ENCODE results near the gene DNAJC21. TPM values are rescaled to one million over a fixed set of nuclear protein-coding genes. Genes with fewer than 3 reads are reported as not detected.

Gene DNAJC21
- total RNA-seq, 1 donor from 2014 or later, result 45.3 TPM

DNA sequence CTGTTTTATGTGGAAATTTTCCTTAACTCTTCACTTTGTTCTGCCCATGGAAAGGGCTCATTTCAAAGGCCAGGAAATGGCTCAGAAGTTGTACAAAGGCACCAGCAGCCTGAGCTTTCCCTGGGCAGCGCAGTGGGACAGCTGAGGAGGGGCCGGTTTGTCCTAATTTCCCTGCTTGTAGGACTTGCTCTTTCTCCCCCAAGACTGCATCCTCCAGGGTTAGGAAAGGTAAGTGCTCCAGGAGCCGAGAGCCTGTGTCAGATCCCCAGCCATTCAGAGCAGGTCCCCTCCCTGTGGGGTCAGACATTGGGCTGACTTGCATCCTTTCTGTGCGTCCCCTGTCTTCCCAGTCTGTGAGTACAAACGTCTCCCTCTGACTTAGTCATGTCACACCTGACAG lies 74.8 kb downstream of the DNAJC21 start:
- H3K36me3 Mint-ChIP-seq, result no peaks in the 10 kb centered on the region
- peaks cover 22% of the 10 kb centered on the region for H3K27me3 Mint-ChIP-seq (ENCODE audit: low read depth)
- H3K4me3 Mint-ChIP-seq, result no peak overlapping the region
- H3K4me1 Mint-ChIP-seq, result no peaks in the 10 kb centered on the region
- TF ChIP-seq, protein P1, sequence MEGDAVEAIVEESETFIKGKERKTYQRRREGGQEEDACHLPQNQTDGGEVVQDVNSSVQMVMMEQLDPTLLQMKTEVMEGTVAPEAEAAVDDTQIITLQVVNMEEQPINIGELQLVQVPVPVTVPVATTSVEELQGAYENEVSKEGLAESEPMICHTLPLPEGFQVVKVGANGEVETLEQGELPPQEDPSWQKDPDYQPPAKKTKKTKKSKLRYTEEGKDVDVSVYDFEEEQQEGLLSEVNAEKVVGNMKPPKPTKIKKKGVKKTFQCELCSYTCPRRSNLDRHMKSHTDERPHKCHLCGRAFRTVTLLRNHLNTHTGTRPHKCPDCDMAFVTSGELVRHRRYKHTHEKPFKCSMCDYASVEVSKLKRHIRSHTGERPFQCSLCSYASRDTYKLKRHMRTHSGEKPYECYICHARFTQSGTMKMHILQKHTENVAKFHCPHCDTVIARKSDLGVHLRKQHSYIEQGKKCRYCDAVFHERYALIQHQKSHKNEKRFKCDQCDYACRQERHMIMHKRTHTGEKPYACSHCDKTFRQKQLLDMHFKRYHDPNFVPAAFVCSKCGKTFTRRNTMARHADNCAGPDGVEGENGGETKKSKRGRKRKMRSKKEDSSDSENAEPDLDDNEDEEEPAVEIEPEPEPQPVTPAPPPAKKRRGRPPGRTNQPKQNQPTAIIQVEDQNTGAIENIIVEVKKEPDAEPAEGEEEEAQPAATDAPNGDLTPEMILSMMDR (IDR thresholded peaks at IDR 0.05; ENCODE audit: unreplicated experiment), result no peak
- H3K9me3 Mint-ChIP-seq, result peaks cover 7% of the 10 kb centered on the region
- H3K27ac Mint-ChIP-seq, result no peak overlapping the region
- DNase-seq (ENCODE audit: low spot score in 2 of 2, unreplicated experiment in 2 of 2), result no peak

DNA sequence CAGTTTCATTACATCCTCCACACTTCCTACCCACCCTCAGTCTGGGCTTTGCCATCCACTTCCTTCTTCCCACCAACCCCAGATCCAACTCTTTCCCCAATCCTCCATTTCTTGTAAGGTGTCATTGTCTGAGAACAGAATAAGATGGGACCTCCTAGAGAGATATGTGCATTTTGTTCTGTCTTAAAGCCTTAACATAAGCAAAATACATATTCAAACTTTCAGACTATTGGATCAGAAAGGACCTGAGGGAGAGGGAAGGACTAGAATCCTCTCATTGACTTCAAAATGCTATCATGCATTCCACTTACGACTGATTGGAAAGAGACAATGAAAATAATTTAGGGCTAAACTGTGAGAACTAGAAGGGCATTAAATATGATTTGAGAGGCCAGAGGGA lies 75.4 kb downstream of the DNAJC21 start:
- H3K27ac Mint-ChIP-seq, result no peak overlapping the region
- DNase-seq (ENCODE audit: low spot score in 2 of 2, unreplicated experiment in 2 of 2), result no peak
- H3K4me3 Mint-ChIP-seq, result no peak overlapping the region
- TF ChIP-seq, protein P1 (IDR thresholded peaks at IDR 0.05; ENCODE audit: unreplicated experiment), result no peak
- H3K36me3 Mint-ChIP-seq, result no peaks in the 10 kb centered on the region
- peaks cover 7% of the 10 kb centered on the region for H3K9me3 Mint-ChIP-seq
- peaks cover 22% of the 10 kb centered on the region for H3K27me3 Mint-ChIP-seq (ENCODE audit: low read depth)
- H3K4me1 Mint-ChIP-seq, result no peaks in the 10 kb centered on the region

Other genes with a start within 250 kb of the DNAJC21 start
- gene TTC23L, start 90.4 kb upstream of the DNAJC21 start, total RNA-seq, result 2.4 to 2.7 TPM (median 2.6 TPM) in 3 replicates
- 22.9 to 24.4 TPM (median 23.9 TPM) in 3 replicates for gene RAD1, start 14.1 kb upstream of the DNAJC21 start, total RNA-seq
- 29.5 to 33.2 TPM (median 31.7 TPM) in 3 replicates for gene BRIX1, start 13.8 kb upstream of the DNAJC21 start, total RNA-seq
- not detected in 3 replicates for gene AGXT2, start 118.4 kb downstream of the DNAJC21 start, total RNA-seq

Measured in mesothelial cell of epicardium (in vitro differentiated cells).